Parietal lobe (tissue), 1 donor: ENCODE data around the gene VWA2. TPM values are rescaled to one million over a fixed set of nuclear protein-coding genes. Genes with fewer than 3 reads are reported as not detected.

Experiments
- total RNA-seq: library from RNA; depleted of rRNA; stranded (reverse); fragments of >200 nt; gene quantifications from one replicate; pipeline ENCODE4 v1.2.3, GENCODE V29; 2014

Gene VWA2
- 2.8 TPM for total RNA-seq

GRCh38 chr10:114239117-114239993 is at the start of gene VWA2:
Gene VWA2, plus strand, starts transcription at chr10:114239254. Its CDS starts 9,460 bp downstream, at chr10:114248714.

Other genes starting within 250 kb of the VWA2 start
- gene ADRB1, start 195.4 kb upstream of the VWA2 start, total RNA-seq: 2.5 TPM
- gene CCDC186, start 65.1 kb upstream of the VWA2 start, total RNA-seq: 69.5 TPM
- under 0.01 TPM for gene TDRD1, start 59.9 kb upstream of the VWA2 start, total RNA-seq
- 6.3 TPM for gene AFAP1L2, start 165.2 kb downstream of the VWA2 start, total RNA-seq